Measurements from ENCODE around the gene TRIM72.
"Not testable (repeated sequence)": the region's sequence is repeated elsewhere in the genome, so short reads cannot be mapped to it uniquely, and the experiment has no call there.

Gene TRIM72

DNA sequence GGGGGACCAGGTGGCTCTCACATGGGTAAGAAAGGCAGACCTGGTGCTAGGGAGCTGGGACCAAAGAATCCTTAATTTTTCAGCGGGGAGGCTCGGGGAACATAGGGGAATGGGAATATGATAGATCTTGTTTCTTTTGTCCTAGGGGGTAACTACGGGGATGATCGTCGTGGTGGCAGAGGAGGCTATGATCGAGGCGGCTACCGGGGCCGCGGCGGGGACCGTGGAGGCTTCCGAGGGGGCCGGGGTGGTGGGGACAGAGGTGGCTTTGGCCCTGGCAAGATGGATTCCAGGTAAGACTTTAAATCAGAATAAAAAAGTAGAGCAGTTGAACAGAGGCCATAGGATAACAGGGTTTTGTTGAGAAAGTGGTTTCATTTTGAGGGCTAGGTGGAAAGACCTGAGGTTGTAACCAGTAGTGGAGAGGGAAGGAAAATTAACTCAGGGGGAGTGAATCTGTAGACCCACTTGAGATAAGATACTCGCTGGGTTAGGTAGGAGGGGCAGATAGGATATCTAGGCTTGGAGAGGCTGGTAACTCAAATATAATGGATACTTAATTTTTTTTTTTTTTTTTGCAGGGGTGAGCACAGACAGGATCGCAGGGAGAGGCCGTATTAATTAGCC is 23.0 kb upstream of the TRIM72 start:
- no peak for DNase-seq

DNA sequence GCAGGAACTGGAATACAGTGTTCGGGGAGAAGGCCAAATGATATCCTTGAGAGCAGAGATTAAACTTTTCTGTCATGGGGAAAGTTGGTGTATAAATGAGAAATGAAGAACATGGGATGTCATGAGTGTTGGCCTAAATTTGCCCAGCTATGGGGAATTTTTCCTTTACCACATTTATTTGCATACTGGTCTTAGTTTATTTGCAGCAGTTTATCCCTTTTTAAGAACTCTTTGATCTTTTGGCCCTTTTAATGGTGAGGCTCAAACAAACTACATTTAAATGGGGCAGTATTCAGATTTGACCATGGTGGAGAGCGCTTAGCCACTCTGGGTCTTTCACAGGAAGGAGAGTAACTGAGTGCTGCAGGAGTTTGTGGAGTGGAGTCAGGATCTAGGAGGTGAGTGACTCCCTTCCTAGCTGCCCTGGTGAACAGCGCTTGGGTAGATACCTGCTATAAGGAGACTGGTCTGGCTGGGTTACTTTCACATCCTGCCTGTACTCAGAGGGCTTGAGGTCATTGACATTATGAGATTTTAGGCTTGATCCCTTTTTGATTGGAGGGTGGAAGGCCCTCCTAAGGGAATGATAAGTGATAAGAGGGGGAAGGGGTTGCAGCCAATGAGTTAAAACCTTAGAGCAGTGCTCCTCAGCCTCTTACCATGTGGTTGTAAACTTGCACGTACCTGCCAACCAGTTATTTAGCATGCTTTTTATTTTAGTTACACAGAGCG is 22.1 kb upstream of the TRIM72 start:
- DNase-seq = no peak

DNA sequence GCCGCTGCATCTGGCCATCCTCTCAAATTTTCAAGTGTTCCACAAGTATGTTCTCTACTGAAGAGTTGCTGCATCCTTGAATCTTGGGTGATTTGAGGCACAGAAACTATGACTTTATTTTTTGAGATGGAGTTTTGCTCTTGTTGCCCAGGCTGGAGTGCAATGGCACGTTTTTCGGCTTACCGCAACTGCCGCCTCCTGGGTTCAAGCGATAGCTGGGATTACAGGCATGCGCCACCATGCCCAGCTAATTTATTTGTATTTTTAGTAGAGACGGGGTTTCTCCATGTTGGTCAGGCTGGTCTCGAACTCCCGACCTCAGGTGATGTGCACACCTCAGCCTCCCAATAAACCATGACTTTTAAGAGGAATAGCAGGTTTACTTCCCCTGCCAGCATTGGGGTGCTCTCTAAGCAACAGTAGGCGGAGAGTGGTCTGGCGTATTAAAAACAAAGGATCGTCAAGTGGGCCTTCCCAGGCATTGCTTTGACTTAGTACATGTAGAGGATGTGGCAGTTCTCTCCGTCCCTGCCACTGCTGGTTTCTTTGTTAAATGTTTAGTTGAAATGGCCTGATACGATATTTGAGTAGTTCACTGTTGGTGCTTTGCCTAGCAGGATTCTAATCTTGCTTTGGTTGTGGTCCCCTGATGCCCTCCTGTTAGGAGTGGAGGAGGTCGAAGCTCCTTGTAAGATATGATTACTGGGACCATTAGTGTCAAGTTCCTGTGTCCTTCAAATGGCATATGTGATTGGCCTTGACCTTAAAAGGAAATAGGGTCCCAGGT is 20.9 kb upstream of the TRIM72 start:
- DNase-seq = no peak

DNA sequence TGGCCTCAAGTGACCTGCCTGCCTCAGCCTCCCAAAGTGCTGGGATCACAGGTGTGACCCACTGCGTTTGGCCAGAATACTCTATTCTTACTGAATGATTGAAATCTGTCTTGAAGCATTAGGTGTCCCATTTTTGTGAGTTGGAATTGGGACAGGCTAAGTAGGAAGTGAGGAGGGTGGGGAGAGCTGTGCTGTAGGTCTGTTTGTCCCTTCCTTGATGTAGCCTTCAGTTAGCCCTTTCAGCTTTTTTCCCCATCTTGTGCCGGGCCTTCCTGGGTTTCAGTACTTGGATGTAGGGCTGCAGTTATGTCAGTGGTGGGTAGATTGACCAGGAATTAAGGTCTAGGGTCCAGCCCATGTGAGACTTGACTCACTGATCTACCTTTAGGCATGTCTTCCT is 20.0 kb upstream of the TRIM72 start:
- no peak for DNase-seq

DNA sequence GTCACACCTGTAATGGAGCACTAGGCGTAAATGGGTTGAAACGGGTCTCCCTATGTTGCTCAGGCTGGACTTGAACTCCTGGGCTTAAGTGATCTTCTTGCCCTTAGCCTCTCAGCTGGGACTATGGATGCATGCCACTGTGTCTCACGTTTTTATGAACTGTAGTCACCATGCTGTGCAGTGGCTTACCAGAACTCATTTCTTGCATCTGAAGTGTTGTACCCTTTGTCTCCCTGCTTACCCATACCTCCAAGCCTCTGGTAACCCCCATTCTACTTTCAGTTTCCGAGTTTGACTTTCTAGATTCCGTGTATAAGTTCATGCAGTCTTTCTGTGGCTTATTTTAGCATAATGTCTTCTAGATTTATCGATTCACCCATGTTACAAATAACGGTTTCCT is 19.0 kb upstream of the TRIM72 start:
- DNase-seq = no peak

DNA sequence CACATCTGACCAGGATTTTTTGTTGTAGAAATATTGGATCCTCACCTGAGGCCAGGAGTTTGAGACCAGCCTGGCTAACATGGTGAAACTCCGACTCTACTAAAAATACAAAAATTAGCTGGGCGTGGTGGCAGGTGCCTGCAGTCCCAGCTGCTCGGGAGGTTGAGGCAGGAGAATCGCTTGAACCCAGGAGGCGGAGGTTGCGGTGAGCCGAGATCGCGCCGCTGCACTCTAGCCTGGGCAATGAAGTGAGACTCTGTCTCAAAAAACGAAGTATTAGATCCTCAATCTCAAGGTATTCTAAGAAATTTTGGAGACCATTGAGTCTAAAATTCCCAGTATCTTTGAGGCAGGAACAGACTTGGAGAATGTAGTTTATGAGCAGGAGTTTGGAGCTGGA is 18.1 kb upstream of the TRIM72 start:
- DNase-seq = not testable (repeated sequence)

DNA sequence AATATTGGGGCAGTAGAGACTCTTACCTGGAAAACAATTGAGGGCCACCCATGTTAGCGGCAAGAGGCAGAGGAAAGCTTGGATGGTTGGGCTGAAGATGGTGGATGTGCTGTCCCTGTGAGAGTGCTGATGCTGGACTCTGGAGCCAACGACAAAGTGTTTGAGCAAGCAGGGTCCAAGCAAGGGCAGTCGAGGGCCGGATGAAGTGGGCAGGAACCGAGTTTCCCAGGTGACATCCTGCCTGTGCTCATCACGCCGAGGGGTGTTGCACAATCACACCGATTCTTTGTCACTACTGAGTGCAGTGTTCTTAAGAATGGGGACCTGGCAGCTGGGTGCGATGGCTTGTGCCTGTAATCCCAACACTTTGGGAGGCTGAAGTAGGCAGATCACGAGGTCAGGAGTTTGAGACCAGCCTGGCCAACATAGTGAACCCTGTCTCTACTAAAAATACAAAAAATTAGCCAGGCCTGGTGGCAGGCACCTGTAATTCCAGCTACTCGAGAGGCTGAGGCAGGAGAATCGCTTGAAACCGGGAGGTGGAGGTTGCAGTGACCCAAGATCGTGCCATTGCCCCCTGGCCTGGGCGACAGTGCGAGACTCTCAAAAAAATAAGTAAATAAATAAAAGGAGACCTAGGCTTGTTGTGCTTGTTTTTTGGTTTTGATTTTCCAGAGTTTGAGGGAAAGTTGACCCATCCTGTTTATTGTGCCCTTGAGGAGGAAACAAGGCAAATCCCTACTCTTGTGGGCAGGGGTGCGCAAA is 17.4 kb upstream of the TRIM72 start:
- no peak for DNase-seq

DNA sequence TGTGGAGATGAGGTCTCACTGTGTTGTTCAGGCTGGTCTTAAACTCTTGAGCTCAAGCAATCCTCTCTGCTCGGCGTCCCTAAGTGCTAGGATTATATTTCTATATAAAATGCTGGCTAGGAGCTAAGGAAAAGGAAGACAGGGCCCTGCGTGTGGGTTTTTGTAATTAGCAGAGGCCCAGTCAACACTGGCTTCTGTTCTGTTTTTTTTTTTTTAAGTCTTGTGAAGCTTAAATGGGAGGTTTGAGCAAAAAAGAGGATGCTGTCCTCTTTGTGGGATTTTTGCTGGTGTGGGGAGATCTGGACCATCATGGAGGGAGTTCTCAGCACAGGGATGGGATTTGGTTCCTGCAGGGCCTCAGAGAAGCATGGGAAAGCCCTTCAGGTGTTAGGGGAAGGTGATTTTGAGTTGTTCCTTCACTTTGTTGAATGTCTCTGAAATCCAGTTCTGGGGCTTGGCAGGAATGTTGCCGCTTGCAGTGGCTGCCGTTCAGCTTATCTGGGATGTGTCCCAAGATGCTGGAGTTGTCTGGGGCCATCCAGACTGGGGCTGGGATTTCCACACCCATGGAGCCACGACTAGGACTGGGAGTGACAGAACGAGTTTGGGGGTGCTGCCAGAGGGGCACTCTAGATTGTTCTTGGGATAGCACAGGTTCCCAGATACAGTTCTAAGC is 15.6 kb upstream of the TRIM72 start:
- DNase-seq = no peak

DNA sequence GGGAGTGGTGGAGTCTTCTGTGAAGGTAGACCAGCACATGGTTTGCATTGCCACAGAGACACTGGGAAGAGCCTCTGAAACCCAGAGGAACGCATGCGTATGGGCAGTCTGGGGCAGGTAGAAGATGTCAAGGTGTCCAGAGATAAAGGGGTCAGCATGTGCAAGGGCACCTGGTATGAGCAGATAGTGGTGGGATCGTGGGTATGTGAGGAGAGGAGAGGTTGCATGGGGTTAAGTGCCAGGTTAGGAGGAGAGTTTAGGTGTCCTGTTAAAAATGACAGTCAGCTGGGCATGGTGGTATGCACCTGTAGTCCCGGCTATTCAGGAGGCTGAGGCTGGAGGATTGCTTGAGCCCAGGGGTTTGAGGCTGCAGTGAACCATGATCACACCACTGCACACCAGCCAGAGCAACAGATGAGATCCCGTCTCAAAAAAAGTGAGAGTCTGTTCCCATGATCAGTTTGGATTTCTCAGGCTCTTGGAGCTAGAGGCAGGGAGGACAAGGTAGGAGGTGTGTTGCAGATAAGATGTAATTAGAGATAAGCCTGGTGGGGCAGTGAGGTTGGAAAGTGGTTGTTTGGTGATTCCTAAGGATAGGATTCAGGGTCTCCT is 14.4 kb upstream of the TRIM72 start:
- no peak for DNase-seq

DNA sequence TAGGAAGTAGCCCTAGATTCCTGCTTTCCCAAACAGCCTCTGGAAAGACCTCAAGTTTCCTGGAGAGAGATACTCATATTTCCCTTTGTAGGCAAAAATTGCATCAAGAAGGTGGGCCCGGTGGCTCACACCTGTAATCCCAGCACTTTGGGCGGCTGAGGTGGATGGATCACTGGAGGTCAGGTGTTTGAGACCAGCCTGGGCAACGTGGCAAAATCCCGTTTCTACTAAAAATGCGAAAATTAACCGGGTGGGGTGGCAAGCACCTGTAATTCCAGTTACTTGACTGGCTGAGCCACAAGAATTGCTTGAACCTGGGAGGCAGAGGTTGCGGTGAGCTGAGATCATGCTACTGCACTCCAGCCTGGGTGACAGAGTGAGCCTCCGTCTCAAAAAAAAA is 13.8 kb upstream of the TRIM72 start:
- not testable (repeated sequence) for DNase-seq

DNA sequence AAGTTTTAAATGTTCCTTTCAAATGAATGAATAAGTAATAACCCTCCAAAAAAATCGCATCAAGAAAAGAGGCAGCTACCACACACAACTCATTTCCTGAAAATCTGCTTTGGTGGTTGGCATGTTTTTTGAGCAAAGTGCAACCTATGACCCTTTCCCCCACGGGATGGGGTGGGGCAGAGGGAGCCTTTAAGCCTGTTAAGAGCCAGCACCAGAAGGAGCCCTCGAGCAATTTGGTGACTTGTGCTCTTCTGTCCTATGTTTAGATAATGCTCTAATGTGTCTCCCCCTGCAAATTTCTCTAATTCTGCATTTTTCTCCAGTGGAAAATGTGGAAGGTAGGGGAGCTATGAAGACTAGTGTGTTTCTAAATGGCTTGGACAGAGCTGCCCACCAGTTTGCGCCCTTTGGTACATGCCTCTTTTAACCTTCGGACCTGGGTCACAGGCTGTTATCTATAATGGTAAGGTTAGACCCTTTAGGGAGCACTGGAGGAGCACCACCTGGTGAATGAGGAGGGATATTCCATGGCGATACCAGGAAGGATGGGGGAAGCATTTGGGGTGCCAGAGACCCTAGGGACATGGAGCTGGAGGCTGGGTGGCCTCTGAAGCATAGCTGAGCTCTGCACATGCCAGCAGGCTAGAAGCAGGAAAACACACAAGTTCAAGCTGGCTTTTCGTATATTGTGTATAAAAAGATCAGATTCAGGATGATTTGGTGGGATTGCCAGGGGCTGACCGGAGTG is 12.9 kb upstream of the TRIM72 start:
- no peak for DNase-seq

DNA sequence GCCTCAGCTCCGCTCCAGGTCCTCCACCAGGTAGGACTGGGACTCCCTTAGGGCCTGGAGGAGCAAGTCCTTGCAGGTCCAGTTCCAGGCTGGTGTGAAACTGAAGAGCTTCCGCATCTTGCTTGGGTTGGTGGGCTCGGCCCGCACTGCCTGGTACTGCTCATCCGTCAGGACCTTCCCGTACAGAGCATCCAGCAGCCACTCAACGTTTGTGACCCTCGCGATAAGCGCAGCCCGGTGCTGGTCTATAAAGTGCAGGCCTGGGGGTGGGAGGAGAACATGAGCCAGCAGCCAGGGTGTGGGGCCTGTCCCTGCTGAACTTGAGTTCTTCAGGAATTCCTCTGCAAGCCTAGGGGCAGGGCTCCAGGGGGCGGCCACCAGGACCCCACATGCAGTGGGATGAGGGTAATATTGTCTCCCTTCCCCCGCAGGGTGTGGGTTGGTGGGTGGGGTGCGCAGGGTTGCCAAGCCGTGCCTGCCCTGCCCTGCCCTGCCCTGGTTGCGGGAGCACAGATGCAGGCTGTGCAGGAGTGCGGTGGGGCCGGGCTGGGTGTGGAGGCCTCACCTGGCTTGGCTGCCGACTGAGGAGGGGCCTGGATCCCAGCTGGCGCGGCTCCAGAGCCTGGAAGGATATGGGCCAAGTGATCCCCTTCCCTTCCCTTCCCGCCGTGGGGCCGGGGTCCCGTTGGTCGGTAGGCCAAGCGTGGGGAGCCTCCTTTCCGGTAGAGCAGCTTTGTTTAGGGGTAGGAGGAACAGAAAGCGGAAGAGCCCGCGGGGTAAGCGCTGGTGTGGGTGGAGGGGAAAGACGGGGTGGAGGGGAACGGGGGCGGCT is 12.1 kb upstream of the TRIM72 start:
- no peak for DNase-seq

DNA sequence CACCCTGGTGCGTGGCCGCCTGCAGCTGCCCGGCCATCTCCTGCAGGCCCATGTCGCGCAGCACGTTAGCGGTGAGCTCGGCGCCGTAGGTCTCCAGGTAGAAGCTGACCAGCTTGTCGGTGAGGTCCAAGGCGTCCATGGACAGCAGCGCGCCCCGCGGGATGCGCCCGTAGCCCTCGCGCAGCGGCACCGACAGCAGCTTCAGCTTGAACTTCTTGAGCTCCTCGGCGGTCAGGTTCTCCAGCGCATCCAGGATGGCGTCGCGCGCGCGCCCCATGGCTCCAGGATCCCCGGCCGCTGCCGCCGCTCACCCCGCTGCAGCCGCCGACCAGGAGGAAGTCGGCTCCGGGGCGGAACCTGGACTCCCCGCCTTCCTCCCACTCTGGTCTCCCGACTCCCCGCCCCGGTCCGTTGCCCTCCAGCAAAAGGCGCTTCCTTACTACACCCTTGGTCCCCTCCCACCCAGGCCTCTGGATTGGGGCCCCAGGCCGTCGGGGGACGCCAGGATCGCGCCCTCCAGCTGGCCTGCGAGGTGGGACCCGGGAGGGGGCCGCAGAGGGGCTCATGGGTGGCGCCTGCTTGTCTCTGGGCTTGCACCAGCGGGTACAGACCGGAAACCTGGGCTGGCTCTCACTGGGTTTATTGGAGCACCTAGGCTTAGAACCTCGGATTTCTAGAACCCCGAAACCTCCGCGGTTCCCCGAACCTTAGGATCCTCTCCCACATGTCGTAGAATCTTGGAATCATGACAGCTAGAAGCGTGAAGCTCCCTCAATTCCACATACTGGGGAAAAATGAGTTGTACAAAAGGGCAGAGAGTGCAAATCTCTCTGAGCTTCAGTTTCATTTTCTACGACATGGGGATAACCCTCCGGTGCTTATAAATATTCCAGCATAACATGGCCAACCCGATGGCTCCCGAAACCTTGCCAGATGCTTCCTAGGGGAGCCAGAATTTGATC is 11.2 kb upstream of the TRIM72 start, which contains the start of gene PYCARD:
TSS of gene PYCARD (minus strand) at position 347 of the 962 bp plus-strand sequence. CDS start at position 277, 70 bp downstream.
- no peak for DNase-seq

DNA sequence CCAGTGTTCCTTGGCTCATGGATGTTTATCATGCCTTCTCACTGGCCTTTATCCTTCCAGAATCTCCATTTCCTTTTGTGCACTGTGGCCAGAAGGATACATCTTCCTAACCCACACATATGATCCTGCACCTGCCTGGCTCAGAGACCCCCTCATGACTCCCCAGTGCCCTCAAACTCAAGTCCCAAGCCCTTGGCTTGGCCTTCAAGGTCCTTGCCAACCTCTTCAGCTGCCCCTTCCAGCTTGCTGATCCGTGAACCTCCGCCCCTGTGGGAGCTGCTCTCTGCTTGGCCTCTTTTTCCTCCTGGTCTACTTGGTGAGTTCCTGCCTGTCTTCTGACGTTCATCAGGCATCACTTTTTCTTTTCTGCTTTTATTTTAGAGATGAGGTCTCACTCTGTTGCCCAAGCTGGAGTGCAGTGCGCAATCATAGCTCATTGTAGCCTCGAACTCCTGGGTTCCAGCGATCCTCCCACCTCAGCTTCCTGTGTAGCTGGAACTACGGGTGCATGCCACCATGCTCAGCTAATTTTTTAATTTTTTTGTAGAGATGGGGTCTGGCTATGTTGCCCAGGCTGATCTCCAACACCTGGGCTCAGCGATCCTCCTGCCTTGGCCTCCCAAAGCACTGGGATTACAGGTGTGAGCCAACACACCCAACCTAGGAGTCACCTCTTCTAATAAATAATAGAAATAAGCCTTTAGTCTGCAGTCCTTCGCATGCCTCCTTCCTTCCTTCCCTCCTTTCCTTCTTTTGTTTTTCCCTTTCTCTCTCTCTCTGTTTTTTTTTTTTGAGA is 8.8 kb upstream of the TRIM72 start:
- no peak for DNase-seq

DNA sequence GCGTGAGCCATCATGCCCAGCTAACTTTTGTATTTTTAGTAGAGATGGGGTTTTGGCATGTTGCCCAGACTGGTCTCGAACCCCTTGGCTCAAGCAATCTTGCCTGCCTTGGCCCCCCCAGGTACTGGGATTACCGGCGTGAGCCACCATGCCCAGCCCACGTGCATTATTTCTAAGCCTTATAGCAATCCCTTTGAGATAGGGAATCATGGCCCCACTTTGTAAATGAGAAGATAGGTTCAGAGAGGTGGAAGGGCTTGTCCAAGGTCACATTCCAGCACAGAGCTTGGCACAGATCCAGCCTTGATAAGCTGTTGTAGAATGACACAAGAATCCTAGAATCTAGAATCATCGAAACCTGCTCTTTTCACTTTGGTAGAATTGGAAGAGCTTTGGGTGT is 7.1 kb upstream of the TRIM72 start:
- DNase-seq = no peak

DNA sequence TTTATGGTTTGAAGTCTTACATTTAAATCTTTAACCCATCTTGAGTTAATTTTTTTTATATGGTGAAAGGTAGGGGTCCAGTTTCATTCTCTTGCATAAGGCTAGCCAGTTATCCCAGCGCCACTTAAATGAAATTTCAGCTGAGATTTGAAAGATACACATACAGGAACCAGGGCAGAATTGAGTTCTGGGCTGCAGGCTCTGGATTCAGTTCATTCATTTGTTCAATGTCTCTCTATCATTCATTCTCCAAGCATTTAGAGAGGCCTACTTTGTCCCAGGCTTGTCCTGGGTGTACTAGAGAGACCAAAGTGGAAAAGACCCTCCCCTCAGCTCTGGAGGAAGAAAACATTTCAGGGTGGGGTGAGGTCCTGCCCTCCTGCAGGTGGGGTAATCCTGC is 577 bp upstream of the TRIM72 start:
- no peak for DNase-seq

DNA sequence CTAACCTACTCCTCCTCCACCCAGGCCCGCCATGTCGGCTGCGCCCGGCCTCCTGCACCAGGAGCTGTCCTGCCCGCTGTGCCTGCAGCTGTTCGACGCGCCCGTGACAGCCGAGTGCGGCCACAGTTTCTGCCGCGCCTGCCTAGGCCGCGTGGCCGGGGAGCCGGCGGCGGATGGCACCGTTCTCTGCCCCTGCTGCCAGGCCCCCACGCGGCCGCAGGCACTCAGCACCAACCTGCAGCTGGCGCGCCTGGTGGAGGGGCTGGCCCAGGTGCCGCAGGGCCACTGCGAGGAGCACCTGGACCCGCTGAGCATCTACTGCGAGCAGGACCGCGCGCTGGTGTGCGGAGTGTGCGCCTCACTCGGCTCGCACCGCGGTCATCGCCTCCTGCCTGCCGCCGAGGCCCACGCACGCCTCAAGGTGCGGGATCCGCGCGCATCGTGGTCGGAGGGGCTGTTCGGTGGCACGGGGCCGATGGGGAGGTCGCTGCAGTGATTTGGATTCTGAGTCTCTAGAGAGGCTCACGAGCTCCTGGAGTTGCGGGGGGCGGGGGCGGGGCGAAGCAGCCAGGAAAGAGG is 878 bp downstream of the TRIM72 start:
- no peak for DNase-seq

Data from NCI-H1417 treated with DMSO at 0.1 percent for 48 hours (cell line).